A673 (cell line): Measurements from ENCODE around the gene SPATA3.

Experiments used
- CTCF ChIP-seq: fragments of 300-800, 200-600 bp; sonication (generic); conservative IDR thresholded peaks from 2 replicates; pipeline ENCODE4 v1.5.1; 2017; ENCODE audit warnings: low read depth, mild to moderate bottlenecking, antibody characterized with exemption, low read length, moderate library complexity, mixed read lengths
- EZH2 ChIP-seq: fragments of 200-600 bp; sonication (generic); IDR thresholded peaks from 2 replicates; pipeline ENCODE4 v1.6.1; 2017; ENCODE audit warnings: borderline replicate concordance, low read depth, mild to moderate bottlenecking, mixed read lengths, antibody characterized with exemption, low read length; ENCODE audit not compliant: poor library complexity, severe bottlenecking

GRCh38 chr2:231039821-231040364 is 44.0 kb downstream of the SPATA3 start:
- no peak for TF ChIP-seq CTCF
- TF ChIP-seq EZH2, result no peak
